ENCODE results near the gene NAV2. TPM values are rescaled to one million over a fixed set of nuclear protein-coding genes. Genes with fewer than 3 reads are reported as not detected.

Gene NAV2
- total and polyA plus RNA-seq, 3 donors from 2014 or later = 3.4 to 6.0 (median 3.9) TPM

- intact Hi-C loops (cut with DNase I; ENCODE audit: low total_unique reads) = no loop called here
- WGBS, 2 donors = 57 to 59% methylated on average over 5 of the region's 5 CpGs
- H3K27me3 ChIP-seq = no peaks in the 10 kb centered on the region
- no peaks in the 10 kb centered on the region for H3K9me3 ChIP-seq
- TF ChIP-seq CTCF (IDR thresholded peaks at IDR 0.05) (no peak), POLR2A (IDR thresholded peaks at IDR 0.05) (no peak)
- H3K36me3 ChIP-seq (ENCODE audit: low read depth, missing control alignments) = no peaks in the 10 kb centered on the region
- no peak for DNase-seq
- H3K4me1 ChIP-seq = peaks cover 13% of the 10 kb centered on the region
- no peak overlapping the region for H3K27ac ChIP-seq
- no peak overlapping the region for H3K4me3 ChIP-seq
Observed at GRCh38 chr11:19912115-19912957, 199.7 kb downstream of the NAV2 start.

- peaks cover 13% of the 10 kb centered on the region for H3K4me1 ChIP-seq
- no peaks in the 10 kb centered on the region for H3K36me3 ChIP-seq (ENCODE audit: low read depth, missing control alignments)
- TF ChIP-seq CTCF (IDR thresholded peaks at IDR 0.05) (no peak), POLR2A (IDR thresholded peaks at IDR 0.05) (no peak)
- 47 to 53% methylated on average over 10 of the region's 10 CpGs for whole genome bisulfite sequencing, 2 donors
- intact Hi-C loops (cut with DNase I; ENCODE audit: low total_unique reads) = no loop called here
- H3K27ac ChIP-seq = no peak overlapping the region
- DNase-seq = no peak
- no peaks in the 10 kb centered on the region for H3K9me3 ChIP-seq
- no peak overlapping the region for H3K4me3 ChIP-seq
- H3K27me3 ChIP-seq = no peaks in the 10 kb centered on the region
Observed at GRCh38 chr11:19912958-19913892, 200.6 kb downstream of the NAV2 start.

- no peaks in the 10 kb centered on the region for H3K9me3 ChIP-seq
- WGBS, 2 donors = 55 to 61% methylated on average over 3 of the region's 3 CpGs
- TF ChIP-seq CTCF (IDR thresholded peaks at IDR 0.05) = no peak
- TF ChIP-seq POLR2A (IDR thresholded peaks at IDR 0.05) = no peak
- DNase-seq = no peak
- no peak overlapping the region for H3K27ac ChIP-seq
- intact Hi-C loops (cut with DNase I; ENCODE audit: low total_unique reads) = no loop called here
- no peak overlapping the region for H3K4me3 ChIP-seq
- H3K4me1 ChIP-seq = peaks cover 13% of the 10 kb centered on the region
- no peaks in the 10 kb centered on the region for H3K36me3 ChIP-seq (ENCODE audit: low read depth, missing control alignments)
- H3K27me3 ChIP-seq = no peaks in the 10 kb centered on the region
Observed at GRCh38 chr11:19913893-19914249, 201.2 kb downstream of the NAV2 start.

GRCh38 chr11:19915808-19916207 lies 203.2 kb downstream of the NAV2 start:
- TF ChIP-seq POLR2A (IDR thresholded peaks at IDR 0.05) (no peak), CTCF (IDR thresholded peaks at IDR 0.05) (no peak)
- no peaks in the 10 kb centered on the region for H3K36me3 ChIP-seq (ENCODE audit: low read depth, missing control alignments)
- H3K4me1 ChIP-seq = peaks cover 13% of the 10 kb centered on the region
- H3K27me3 ChIP-seq = no peaks in the 10 kb centered on the region
- intact Hi-C loops (cut with DNase I; ENCODE audit: low total_unique reads) = no loop called here
- no peak overlapping the region for H3K27ac ChIP-seq
- no peak for DNase-seq
- H3K4me3 ChIP-seq = no peak overlapping the region
- WGBS, 2 donors = 92 to 94% methylated on average over 1 of the region's 1 CpG
- no peaks in the 10 kb centered on the region for H3K9me3 ChIP-seq

Data from testis (tissue), 3 donors.